OCI-LY1 (cell line): ENCODE data around the gene SPATA16.

Source experiments
- H2AFZ ChIP-seq: fragments of 200-600 bp; sonication (generic), shearing (Covaris generic); 2 replicates; pipeline ENCODE4 v1.6.0; 2014; ENCODE audit warnings: antibody characterized with exemption, mild to moderate bottlenecking, low read length
- H3F3A ChIP-seq: fragments of 200-600 bp; sonication (generic), shearing (Covaris generic); 2 replicates; pipeline ENCODE4 v1.6.0; 2014; ENCODE audit warnings: mild to moderate bottlenecking, antibody characterized with exemption, low read length, moderate library complexity; ENCODE audit not compliant: insufficient read depth
- H3K27ac ChIP-seq: fragments of 200-600 bp; sonication (generic); 2 replicates; pipeline ENCODE4 v1.5.1; 2014; ENCODE audit warnings: low read length, mixed run types, mild to moderate bottlenecking, low read depth; ENCODE audit not compliant: poor library complexity, severe bottlenecking
- H3K27me3 ChIP-seq: fragments of 200-600 bp; sonication (generic); 2 replicates; pipeline ENCODE4 v1.6.0; 2014; ENCODE audit warnings: antibody characterized with exemption, mild to moderate bottlenecking, low read length, moderate library complexity; ENCODE audit not compliant: insufficient read depth
- H3K36me3 ChIP-seq: fragments of 200-600 bp; sonication (generic); 2 replicates; pipeline ENCODE4 v1.6.1; 2014; ENCODE audit warnings: mild to moderate bottlenecking, antibody characterized with exemption, low read length, moderate library complexity, mixed read lengths; ENCODE audit not compliant: insufficient read depth
- H3K4me1 ChIP-seq: fragments of 200-600 bp; sonication (generic); 2 replicates; pipeline ENCODE4 v1.5.1; 2014; ENCODE audit warnings: mild to moderate bottlenecking, low read length, moderate library complexity; ENCODE audit not compliant: insufficient read depth, severe bottlenecking
- H3K4me2 ChIP-seq: fragments of 200-600 bp; sonication (generic), shearing (Covaris generic); 2 replicates; pipeline ENCODE4 v1.6.1; 2014; ENCODE audit warnings: low read length
- H3K4me3 ChIP-seq: fragments of 200-600 bp; sonication (generic); 2 replicates; pipeline ENCODE4 v1.5.1; 2014; ENCODE audit warnings: low read length, low read depth, mild to moderate bottlenecking, mixed read lengths; ENCODE audit not compliant: poor library complexity, severe bottlenecking
- H3K79me2 ChIP-seq: fragments of 200-600 bp; shearing (Covaris generic); 2 replicates; pipeline ENCODE4 v1.6.1; 2016; ENCODE audit warnings: mixed run types, low read length, mixed read lengths; ENCODE audit not compliant: insufficient read depth
- H3K9ac ChIP-seq: fragments of 200-600 bp; sonication (generic), shearing (Covaris generic); 2 replicates; pipeline ENCODE4 v1.6.1; 2014; ENCODE audit warnings: mild to moderate bottlenecking, low read length, mixed read lengths
- H3K9me2 ChIP-seq: fragments of 200-600 bp; sonication (generic), shearing (Covaris generic); 2 replicates; pipeline ENCODE4 v1.6.1; 2014; ENCODE audit warnings: low read depth, mild to moderate bottlenecking, low read length, mixed read lengths
- H3K9me3 ChIP-seq: fragments of 200-600 bp; shearing (Covaris generic); 2 replicates; pipeline ENCODE4 v1.6.1; 2014; ENCODE audit warnings: low read length, mixed read lengths
- H4K20me1 ChIP-seq: fragments of 200-600 bp; sonication (generic), shearing (Covaris generic); 2 replicates; pipeline ENCODE4 v1.6.0; 2016; ENCODE audit warnings: mild to moderate bottlenecking, low read length; ENCODE audit not compliant: insufficient read depth
- CTCF ChIP-seq: fragments of 200-600 bp; sonication (generic), shearing (Covaris generic); IDR thresholded peaks from 2 replicates; pipeline ENCODE4 v1.5.1; 2017; ENCODE audit warnings: mild to moderate bottlenecking, antibody characterized with exemption, low read length, moderate library complexity, mixed read lengths
- EZH2 ChIP-seq: fragments of 200-600 bp; sonication (generic), shearing (Covaris generic); IDR thresholded peaks from 2 replicates; pipeline ENCODE4 v1.8.0; 2017; ENCODE audit warnings: borderline replicate concordance, mixed run types, mild to moderate bottlenecking, antibody characterized with exemption, low read length, moderate library complexity, mixed read lengths

SPATA16 gene

GRCh38 chr3:172856795-172857742 is 284.0 kb downstream of the SPATA16 start:
- H3K9ac ChIP-seq: no peak overlapping the region
- H3K4me2 ChIP-seq: no peak overlapping the region
- TF ChIP-seq CTCF (no peak), EZH2 (no peak)
- H4K20me1 ChIP-seq: no peaks in the 10 kb centered on the region
- H3K27me3 ChIP-seq: no peaks in the 10 kb centered on the region
- H3K9me3 ChIP-seq: no peaks in the 10 kb centered on the region
- H3K4me1 ChIP-seq: no peaks in the 10 kb centered on the region
- no peak overlapping the region for H3K27ac ChIP-seq
- H3K4me3 ChIP-seq: no peak overlapping the region
- no peaks in the 10 kb centered on the region for H3K36me3 ChIP-seq
- no peak overlapping the region for H2AFZ ChIP-seq
- no peaks in the 10 kb centered on the region for H3K79me2 ChIP-seq
- H3F3A ChIP-seq: no peaks in the 10 kb centered on the region
- H3K9me2 ChIP-seq: no peaks in the 10 kb centered on the region

- Histone ChIP-seq H4K20me1 (no peaks in the 10 kb centered on the region), H3K27me3 (no peaks in the 10 kb centered on the region), H3K27ac (no peak overlapping the region), H3F3A (no peaks in the 10 kb centered on the region), H3K4me3 (no peak overlapping the region), H3K4me1 (no peaks in the 10 kb centered on the region), H3K9me3 (no peaks in the 10 kb centered on the region), H3K79me2 (no peaks in the 10 kb centered on the region), H3K9me2 (no peaks in the 10 kb centered on the region), H2AFZ (no peak overlapping the region), H3K4me2 (no peak overlapping the region), H3K36me3 (no peaks in the 10 kb centered on the region), H3K9ac (no peak overlapping the region)
- TF ChIP-seq CTCF (no peak), EZH2 (no peak)
Observed at GRCh38 chr3:172855037-172855436, 286.0 kb downstream of the SPATA16 start.

- no peak overlapping the region for H3K27ac ChIP-seq
- no peaks in the 10 kb centered on the region for H3K79me2 ChIP-seq
- no peaks in the 10 kb centered on the region for H3K9me2 ChIP-seq
- no peak overlapping the region for H3K4me3 ChIP-seq
- H3K4me2 ChIP-seq: no peak overlapping the region
- no peaks in the 10 kb centered on the region for H3K9me3 ChIP-seq
- no peak overlapping the region for H3K9ac ChIP-seq
- TF ChIP-seq EZH2 (no peak), CTCF (no peak)
- H2AFZ ChIP-seq: no peak overlapping the region
- no peaks in the 10 kb centered on the region for H3K4me1 ChIP-seq
- no peaks in the 10 kb centered on the region for H3K36me3 ChIP-seq
- no peaks in the 10 kb centered on the region for H3F3A ChIP-seq
- no peaks in the 10 kb centered on the region for H3K27me3 ChIP-seq
- no peaks in the 10 kb centered on the region for H4K20me1 ChIP-seq
Observed at GRCh38 chr3:172853921-172854666, 286.9 kb downstream of the SPATA16 start.
